Tibial nerve (tissue), 4 donors: ENCODE measurements around the gene CUX1. TPM values are rescaled to one million over a fixed set of nuclear protein-coding genes. Genes with fewer than 3 reads are reported as not detected.
"Not testable (repeated sequence)": the region's sequence is repeated elsewhere in the genome, so short reads cannot be mapped to it uniquely, and the experiment has no call there.

Source experiments
- DNase-seq, 2 donors: peaks; one replicate each; pipeline ENCODE4 v3.0.0-alpha.2; 2019; ENCODE audit warnings: low spot score in 2 of 2
- H3K27ac ChIP-seq, 4 donors: fragments of 200-600 bp; sonication (generic) in 3 of 4; one replicate each; pipeline ENCODE4 v1.5.1; 2017 to 2019; ENCODE audit warnings: mild to moderate bottlenecking in 1 of 4
- H3K27me3 ChIP-seq, 2 donors: fragments of 200-600 bp; sonication (generic) in 1 of 2; one replicate each; pipeline versions ENCODE4 v1.5.1 to v1.6.0; 2017 to 2019
- H3K36me3 ChIP-seq, 3 donors: fragments of 200-600 bp; sonication (generic); one replicate each; pipeline ENCODE4 v1.5.1; 2018 to 2019
- H3K4me1 ChIP-seq, 4 donors: fragments of 200-600 bp; sonication (generic) in 3 of 4; one replicate each; pipeline ENCODE4 v1.5.1; 2017 to 2019
- H3K4me3 ChIP-seq, 4 donors: fragments of 200-600 bp; sonication (generic) in 3 of 4; one replicate each; pipeline ENCODE4 v1.5.1; 2017 to 2019; ENCODE audit warnings: mild to moderate bottlenecking in 1 of 4, moderate library complexity in 1 of 4
- H3K9me3 ChIP-seq, 4 donors: fragments of 200-600 bp; sonication (generic) in 3 of 4; one replicate each; pipeline ENCODE4 v1.5.1; 2017 to 2019
- EP300 ChIP-seq, 2 donors: sonication (generic); formaldehyde crosslinking; IDR thresholded peaks; one replicate each; pipeline ENCODE4 v1.6.1; 2017; ENCODE audit warnings: antibody characterized with exemption in 2 of 2, mild to moderate bottlenecking in 1 of 2
- POLR2A ChIP-seq, 2 donors: fragments of 450-650 bp; IDR thresholded peaks; one replicate each; pipeline ENCODE4 v1.6.1; 2017; ENCODE audit warnings: antibody characterized with exemption in 2 of 2, mild to moderate bottlenecking in 2 of 2, moderate library complexity in 2 of 2
- WGBS, 2 donors: methylation state at CpG; one replicate each; pipeline ENCODE4 v1.1.5; 2018; 5-methylcytosine and 5-hydroxymethylcytosine counted together
- total RNA-seq, 4 donors: library from RNA; depleted of rRNA; stranded (reverse); fragments of >200 nt; gene quantifications; one replicate each; pipeline ENCODE4 v1.1.0, GENCODE V29; 2016
- TF ChIP-seq, protein P1 (sequence below), 5 experiments: fragments of 200-600 bp in 3 of 5; fragments of 450-650 bp in 2 of 5; sonication (generic) in 3 of 5; IDR thresholded peaks; one replicate each; pipeline ENCODE4 v1.5.1; 2016 to 2019; ENCODE audit warnings: antibody characterized with exemption in 5 of 5, mild to moderate bottlenecking in 3 of 5, moderate library complexity in 2 of 5

CUX1 gene
- total RNA-seq, 4 donors from 2014 or later = 74.5 to 104 (median 84.3) TPM

DNA sequence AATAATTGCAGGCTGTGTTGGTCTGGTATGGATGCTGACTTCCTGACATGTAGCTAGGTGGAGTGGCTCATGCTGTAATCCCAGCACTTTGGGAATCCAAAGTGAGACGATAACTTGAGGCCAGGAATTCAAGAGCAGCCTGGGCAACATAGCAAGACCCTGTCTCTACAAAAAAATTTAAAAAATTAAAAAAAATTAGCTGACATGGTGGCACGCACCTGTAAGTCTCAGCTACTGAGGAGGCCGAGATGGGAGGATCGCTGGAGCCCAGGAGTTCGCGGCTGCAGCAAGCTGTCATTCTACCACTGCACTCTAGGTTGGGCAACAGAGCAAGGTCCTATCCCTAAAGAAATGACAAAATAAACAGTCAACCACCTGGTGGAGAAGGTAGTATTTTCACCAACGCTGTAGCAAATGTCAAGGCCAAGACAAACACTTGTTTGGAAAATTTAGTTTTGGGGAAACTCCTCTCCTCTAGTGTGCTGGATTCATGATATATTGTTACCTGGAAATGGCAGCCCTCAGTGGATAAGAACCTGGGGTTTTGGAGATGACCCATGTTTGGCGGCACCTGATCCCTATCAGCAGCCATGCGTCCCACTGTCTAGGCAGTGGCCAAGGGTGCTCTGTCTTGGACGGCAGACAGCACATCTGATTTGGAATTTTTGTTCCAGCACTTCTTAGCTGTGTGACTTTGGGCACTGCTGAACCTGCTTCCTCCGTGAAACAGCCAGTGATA is 29.5 kb downstream of the CUX1 start:
- Histone ChIP-seq H3K36me3 (peaks cover 0 to 6% (median 0%) of the 10 kb centered on the region in 3 donors), H3K4me3 (no peak overlapping the region), H3K27ac (no peak overlapping the region), H3K9me3 (peaks cover 0 to 6% (median 0%) of the 10 kb centered on the region in 4 donors), H3K27me3 (no peaks in the 10 kb centered on the region), H3K4me1 (no peaks in the 10 kb centered on the region)
- 97 to 98% methylated on average over 11 of the region's 11 CpGs for WGBS, 2 donors
- DNase-seq = no peak
- no peak for TF ChIP-seq EP300 (IDR thresholded peaks at IDR 0.05)

GRCh38 chr7:101848208-101848951 is 31.0 kb downstream of the CUX1 start:
- DNase-seq = no peak
- 81 to 90% methylated on average over 8 of the region's 8 CpGs for WGBS, 2 donors
- Histone ChIP-seq H3K36me3 (peaks cover 0 to 6% (median 0%) of the 10 kb centered on the region in 3 donors), H3K9me3 (peaks cover 0 to 6% (median 0%) of the 10 kb centered on the region in 4 donors), H3K27me3 (no peaks in the 10 kb centered on the region), H3K4me1 (no peaks in the 10 kb centered on the region), H3K4me3 (no peak overlapping the region), H3K27ac (no peak overlapping the region)
- TF ChIP-seq, protein P1, sequence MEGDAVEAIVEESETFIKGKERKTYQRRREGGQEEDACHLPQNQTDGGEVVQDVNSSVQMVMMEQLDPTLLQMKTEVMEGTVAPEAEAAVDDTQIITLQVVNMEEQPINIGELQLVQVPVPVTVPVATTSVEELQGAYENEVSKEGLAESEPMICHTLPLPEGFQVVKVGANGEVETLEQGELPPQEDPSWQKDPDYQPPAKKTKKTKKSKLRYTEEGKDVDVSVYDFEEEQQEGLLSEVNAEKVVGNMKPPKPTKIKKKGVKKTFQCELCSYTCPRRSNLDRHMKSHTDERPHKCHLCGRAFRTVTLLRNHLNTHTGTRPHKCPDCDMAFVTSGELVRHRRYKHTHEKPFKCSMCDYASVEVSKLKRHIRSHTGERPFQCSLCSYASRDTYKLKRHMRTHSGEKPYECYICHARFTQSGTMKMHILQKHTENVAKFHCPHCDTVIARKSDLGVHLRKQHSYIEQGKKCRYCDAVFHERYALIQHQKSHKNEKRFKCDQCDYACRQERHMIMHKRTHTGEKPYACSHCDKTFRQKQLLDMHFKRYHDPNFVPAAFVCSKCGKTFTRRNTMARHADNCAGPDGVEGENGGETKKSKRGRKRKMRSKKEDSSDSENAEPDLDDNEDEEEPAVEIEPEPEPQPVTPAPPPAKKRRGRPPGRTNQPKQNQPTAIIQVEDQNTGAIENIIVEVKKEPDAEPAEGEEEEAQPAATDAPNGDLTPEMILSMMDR (IDR thresholded peaks at IDR 0.05) = no peak
- TF ChIP-seq POLR2A (IDR thresholded peaks at IDR 0.05) (no peak), EP300 (IDR thresholded peaks at IDR 0.05) (no peak)

DNA sequence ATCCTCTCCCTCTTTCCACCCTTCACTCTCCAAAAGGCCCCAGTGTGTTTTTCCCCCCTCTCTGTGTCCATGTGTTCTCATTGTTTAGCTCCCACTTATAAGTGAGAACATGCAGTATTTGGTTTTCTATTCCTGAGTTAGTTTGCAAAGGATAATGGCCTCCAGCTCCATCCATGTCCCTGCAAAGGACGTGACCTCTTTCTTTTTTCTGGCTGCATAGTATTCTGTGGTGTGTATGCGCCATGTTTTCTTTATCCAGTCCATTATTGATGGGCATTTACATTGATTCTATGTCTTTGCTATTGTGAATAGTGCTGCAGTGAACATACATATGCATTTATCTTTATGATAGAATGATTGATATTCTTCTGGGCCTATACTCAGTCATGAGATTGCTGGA is 31.9 kb downstream of the CUX1 start:
- H3K9me3 ChIP-seq, H3K27me3 ChIP-seq, H3K4me1 ChIP-seq, H3K36me3 ChIP-seq, DNase-seq, H3K27ac ChIP-seq, H3K4me3 ChIP-seq: not testable (repeated sequence)
- 100% methylated on average over 2 of the region's 2 CpGs for WGBS, 2 donors

- WGBS, 2 donors = 95 to 96% methylated on average over 5 of the region's 5 CpGs
Measured at GRCh38 chr7:101852364-101852763, 34.9 kb downstream of the CUX1 start.

DNA sequence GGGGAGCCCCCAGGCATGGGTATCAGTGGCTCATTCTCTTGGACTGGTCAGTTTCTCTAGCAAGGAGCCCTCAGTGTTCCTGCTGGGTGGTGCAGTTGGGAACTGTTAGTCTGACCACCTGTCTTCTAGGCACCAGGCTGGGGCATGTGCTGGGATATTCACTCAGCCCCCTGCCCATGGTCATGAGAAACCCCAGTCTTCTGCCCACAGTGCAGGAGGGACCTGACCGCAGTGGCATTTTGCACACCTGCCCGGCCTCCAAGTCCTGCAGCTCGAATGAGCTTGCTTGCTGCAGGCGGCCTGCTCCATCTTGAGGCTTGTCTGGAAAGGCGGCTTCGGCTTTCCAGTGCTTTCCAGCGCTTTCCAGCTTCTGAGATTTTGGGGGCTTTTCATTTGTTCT is 36.3 kb downstream of the CUX1 start:
- WGBS, 2 donors = 89 to 98% methylated on average over 7 of the region's 7 CpGs
- Histone ChIP-seq H3K4me3 (no peak overlapping the region), H3K27ac (no peak overlapping the region), H3K4me1 (peaks cover 0 to 26% (median 7%) of the 10 kb centered on the region in 4 donors), H3K36me3 (no peaks in the 10 kb centered on the region), H3K27me3 (no peaks in the 10 kb centered on the region), H3K9me3 (no peaks in the 10 kb centered on the region)
- DNase-seq = no peak
- TF ChIP-seq, protein P1 (IDR thresholded peaks at IDR 0.05) = no peak
- no peak for TF ChIP-seq EP300 (IDR thresholded peaks at IDR 0.05)
- TF ChIP-seq POLR2A (IDR thresholded peaks at IDR 0.05) = no peak

More at GRCh38 chr7:101852364-101852763, 34.9 kb downstream of the CUX1 start:
- H3K27ac ChIP-seq, H3K27me3 ChIP-seq, H3K9me3 ChIP-seq, DNase-seq, H3K4me3 ChIP-seq, H3K36me3 ChIP-seq: not testable (repeated sequence)
- peaks cover 0 to 13% (median 3%) of the 10 kb centered on the region in 4 donors for H3K4me1 ChIP-seq

DNA sequence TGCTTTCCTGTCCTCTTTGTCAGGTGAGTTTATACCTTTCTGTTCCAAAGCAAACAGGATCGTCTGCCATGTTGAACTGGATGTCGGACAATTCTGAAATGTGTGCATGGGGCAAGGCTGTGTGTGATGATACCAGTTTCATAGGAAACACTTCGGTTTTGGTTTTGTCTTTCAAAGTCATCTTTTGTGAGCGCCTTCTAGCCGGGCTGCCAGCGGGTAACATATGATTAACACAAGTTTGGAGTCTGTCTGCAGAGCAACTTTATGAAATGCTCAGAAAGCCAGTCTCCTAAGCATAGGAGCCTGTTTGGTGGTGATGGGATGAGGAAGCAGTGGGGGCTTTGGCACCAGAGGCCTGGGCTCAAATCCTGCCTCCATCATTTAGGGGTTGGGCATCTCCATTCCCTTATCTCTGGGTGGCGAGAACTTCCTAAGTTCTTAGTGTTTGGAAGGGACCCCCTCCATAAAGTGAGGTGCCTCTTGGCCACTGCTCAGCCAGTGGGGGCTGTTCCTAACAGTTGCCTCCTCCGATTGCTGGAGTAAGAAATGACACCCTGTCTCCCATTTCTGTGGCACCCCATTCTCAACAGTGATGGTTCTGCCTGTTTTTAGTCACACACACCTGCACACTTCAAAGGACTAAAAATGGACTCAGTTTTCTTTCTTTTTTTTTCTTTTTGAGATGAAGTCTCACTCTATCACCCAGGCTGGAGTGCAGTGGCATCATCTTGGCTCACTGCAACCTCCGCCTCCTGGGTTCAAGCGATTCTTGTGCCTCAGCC is 36.8 kb downstream of the CUX1 start:
- no peak for TF ChIP-seq POLR2A (IDR thresholded peaks at IDR 0.05)
- TF ChIP-seq, protein P1 (IDR thresholded peaks at IDR 0.05) = no peak
- no peak for TF ChIP-seq EP300 (IDR thresholded peaks at IDR 0.05)
- Histone ChIP-seq H3K27ac (no peak overlapping the region), H3K9me3 (no peaks in the 10 kb centered on the region), H3K36me3 (no peaks in the 10 kb centered on the region), H3K4me3 (no peak overlapping the region), H3K4me1 (peaks cover 0 to 31% (median 13%) of the 10 kb centered on the region in 4 donors), H3K27me3 (no peaks in the 10 kb centered on the region)
- 94 to 95% methylated on average over 9 to 10 of the region's 10 CpGs for WGBS, 2 donors
- DNase-seq = no peak
